GM18867 (cell line): ENCODE measurements around the gene GLRX5.
A peak's percentile ranks its signal among the peaks of the same experiment; 100 is the strongest.
"Not testable (repeated sequence)": the region's sequence is repeated elsewhere in the genome, so short reads cannot be mapped to it uniquely, and the experiment has no call there.

Experiments
- ATAC-seq: cut with Tn5 transposase; IDR thresholded peaks from one replicate; pipeline ENCODE4 v1.9.1; 2021; ENCODE audit warnings: mild to moderate bottlenecking, moderate library complexity; ENCODE audit not compliant: unreplicated experiment

Gene GLRX5

GRCh38 chr14:95549656-95550585 is 15.1 kb downstream of the GLRX5 start:
- ATAC-seq: no peak

GRCh38 chr14:95551435-95551834 is 16.6 kb downstream of the GLRX5 start:
- no peak for ATAC-seq

GRCh38 chr14:95553141-95553540 is 18.3 kb downstream of the GLRX5 start:
- ATAC-seq: no peak

- ATAC-seq: no peak
These were observed 20.2 kb downstream of the GLRX5 start for GRCh38 chr14:95555053-95555452.

GRCh38 chr14:95557291-95557690 is 22.4 kb downstream of the GLRX5 start:
- no peak for ATAC-seq

- ATAC-seq: peak; percentile 41
These were observed 23.0 kb downstream of the GLRX5 start for GRCh38 chr14:95557832-95558231.

GRCh38 chr14:95559203-95559602 is 24.4 kb downstream of the GLRX5 start:
- no peak for ATAC-seq

- ATAC-seq: peak; percentile 81
These were observed 26.2 kb downstream of the GLRX5 start for GRCh38 chr14:95561001-95561412.

GRCh38 chr14:95562892-95563685 is 28.2 kb downstream of the GLRX5 start:
- ATAC-seq: no peak

GRCh38 chr14:95564060-95564459 is 29.2 kb downstream of the GLRX5 start:
- ATAC-seq: no peak

- no peak for ATAC-seq
These were observed 34.6 kb downstream of the GLRX5 start for GRCh38 chr14:95569440-95569839.

GRCh38 chr14:95573313-95573712 is 38.5 kb downstream of the GLRX5 start:
- no peak for ATAC-seq

- ATAC-seq: no peak
These were observed 41.1 kb downstream of the GLRX5 start for GRCh38 chr14:95575840-95576473.

GRCh38 chr14:95577067-95577800 is 42.4 kb downstream of the GLRX5 start:
- peak; percentile 97 for ATAC-seq

- ATAC-seq: no peak
These were observed 43.0 kb downstream of the GLRX5 start for GRCh38 chr14:95577870-95578269.

GRCh38 chr14:95583836-95584617 is 49.2 kb downstream of the GLRX5 start:
- not testable (repeated sequence) for ATAC-seq

GRCh38 chr14:95585953-95586620 is 51.2 kb downstream of the GLRX5 start:
- ATAC-seq: no peak

- ATAC-seq: not testable (repeated sequence)
These were observed 56.3 kb downstream of the GLRX5 start for GRCh38 chr14:95591182-95591581.
